ENCODE data around the gene TNC.

DNA sequence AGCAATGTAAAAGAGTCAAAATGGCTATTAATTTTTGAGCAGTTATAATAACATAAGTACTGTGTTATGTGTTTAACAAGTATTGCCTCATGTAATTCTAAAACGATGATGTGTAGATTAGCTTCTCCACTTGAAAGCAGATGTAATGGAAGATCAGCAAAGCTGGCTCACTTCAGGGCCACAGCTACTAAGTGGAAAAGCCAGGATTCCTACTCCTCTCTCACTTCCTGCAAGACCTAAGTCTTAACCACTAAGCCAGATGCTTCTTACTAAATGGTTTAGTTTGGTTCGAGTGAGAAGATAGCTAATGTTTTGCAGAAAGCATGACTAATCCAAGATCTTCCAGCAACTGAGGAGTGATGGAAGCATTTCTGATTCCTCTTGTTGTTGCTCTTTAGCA is 15.7 kb upstream of the TNC start:
- TF ChIP-seq SP1 (IDR thresholded peaks at IDR 0.05) (no peak), TARDBP (IDR thresholded peaks at IDR 0.05) (no peak), ZNF384 (IDR thresholded peaks at IDR 0.05) (no peak), SUZ12 (IDR thresholded peaks at IDR 0.05) (no peak), FOXA1 (IDR thresholded peaks at IDR 0.05) (no peak), ARNT (IDR thresholded peaks at IDR 0.05) (no peak), FOXK2 (IDR thresholded peaks at IDR 0.05) (no peak), HDGF (IDR thresholded peaks at IDR 0.05; ENCODE audit: borderline replicate concordance) (no peak), FOXM1 (IDR thresholded peaks at IDR 0.05; ENCODE audit: borderline replicate concordance) (no peak)

Data from HEK293T (cell line).